GM12892 (cell line): ENCODE measurements around the gene IL2RA.

Experiments
- POLR2A ChIP-seq: IDR thresholded peaks from 2 replicates; pipeline ENCODE4 v1.6.1; 2011; ENCODE audit warnings: low read depth, low read length, control low read depth
- POLR2AphosphoS5 ChIP-seq: IDR thresholded peaks from 2 replicates; pipeline ENCODE4 v1.6.1; 2011; ENCODE audit warnings: low read depth, low read length, control low read depth

GRCh38 chr10:6103591-6103990 lies 41.4 kb upstream of the IL2RA start:
- TF ChIP-seq POLR2A (no peak), POLR2AphosphoS5 (no peak)
